22Rv1 (cell line): ENCODE results near the gene TMEM9B.

Source experiments
- CTCF ChIP-seq: fragments of 450-650 bp; IDR thresholded peaks from 2 replicates; pipeline ENCODE4 v1.5.1; 2017; ENCODE audit warnings: mild to moderate bottlenecking
- ZFX ChIP-seq: fragments of 450-650 bp; IDR thresholded peaks from 2 replicates; pipeline ENCODE4 v1.6.1; 2017; ENCODE audit warnings: antibody characterized with exemption, borderline replicate concordance

- TF ChIP-seq CTCF = no peak
- no peak for TF ChIP-seq ZFX
Measured at GRCh38 chr11:8961401-8961800, 2.8 kb downstream of the TMEM9B start.
